Measurements from ENCODE around the gene PIGL.

PIGL gene

DNA sequence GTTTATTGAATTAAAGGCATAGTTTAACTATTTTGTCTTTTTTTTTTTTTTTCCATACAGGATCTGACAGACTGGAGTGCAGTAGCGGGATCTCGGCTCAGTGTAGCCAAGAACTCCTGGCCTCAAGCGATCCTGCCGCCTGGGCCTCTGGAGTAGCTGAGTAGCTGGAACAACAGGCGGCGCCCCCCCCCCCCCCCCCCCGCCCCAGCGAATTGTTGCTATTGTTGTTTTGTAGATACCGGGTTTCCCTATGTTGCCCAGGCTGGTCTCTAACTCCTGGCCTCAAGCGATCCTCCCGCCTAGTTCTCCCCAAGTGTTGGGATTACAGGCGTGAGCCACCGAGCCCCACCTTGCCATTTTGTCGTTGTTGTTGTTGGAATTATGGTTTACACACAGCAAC lies 137.6 kb downstream of the PIGL start:
- DNase-seq = no peak

DNA sequence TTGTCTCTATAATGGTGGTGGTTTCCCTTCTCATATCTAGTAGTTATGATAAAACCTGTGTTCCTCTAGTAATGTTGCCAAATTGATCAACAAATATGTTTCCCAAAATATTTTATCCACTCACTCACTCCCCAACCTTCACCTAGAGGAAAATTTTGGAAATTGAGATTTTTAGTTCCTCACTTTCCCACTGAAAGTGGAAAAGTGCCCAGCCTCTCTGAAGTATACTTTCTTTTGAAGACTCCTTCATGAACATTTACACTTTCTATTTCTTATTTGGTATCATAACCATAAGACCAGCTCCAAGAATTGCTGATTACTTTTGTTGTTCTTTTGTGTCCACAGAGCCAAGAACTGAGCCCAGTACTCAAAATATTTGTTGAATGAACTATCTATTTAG lies 141.4 kb downstream of the PIGL start:
- DNase-seq = no peak

DNA sequence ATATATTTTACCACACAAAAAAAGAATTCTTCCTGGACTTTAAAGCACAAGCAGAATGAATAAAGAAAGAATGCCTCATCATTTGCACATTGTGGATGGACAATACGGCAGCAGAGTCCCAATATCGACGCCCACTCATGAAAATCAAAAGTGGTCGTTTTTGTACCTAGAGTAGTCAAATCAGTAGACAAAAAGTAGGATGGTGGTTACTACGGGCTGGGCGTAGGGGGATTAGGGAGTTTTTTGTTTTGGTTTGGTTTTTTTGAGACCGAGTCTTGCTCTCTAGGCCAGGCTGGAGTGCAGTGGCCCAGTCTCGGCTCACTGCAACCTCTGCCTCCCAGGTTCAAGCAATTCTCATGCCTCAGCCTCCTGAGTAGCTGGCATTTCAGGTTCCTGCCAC lies 144.9 kb downstream of the PIGL start:
- no peak for DNase-seq

DNA sequence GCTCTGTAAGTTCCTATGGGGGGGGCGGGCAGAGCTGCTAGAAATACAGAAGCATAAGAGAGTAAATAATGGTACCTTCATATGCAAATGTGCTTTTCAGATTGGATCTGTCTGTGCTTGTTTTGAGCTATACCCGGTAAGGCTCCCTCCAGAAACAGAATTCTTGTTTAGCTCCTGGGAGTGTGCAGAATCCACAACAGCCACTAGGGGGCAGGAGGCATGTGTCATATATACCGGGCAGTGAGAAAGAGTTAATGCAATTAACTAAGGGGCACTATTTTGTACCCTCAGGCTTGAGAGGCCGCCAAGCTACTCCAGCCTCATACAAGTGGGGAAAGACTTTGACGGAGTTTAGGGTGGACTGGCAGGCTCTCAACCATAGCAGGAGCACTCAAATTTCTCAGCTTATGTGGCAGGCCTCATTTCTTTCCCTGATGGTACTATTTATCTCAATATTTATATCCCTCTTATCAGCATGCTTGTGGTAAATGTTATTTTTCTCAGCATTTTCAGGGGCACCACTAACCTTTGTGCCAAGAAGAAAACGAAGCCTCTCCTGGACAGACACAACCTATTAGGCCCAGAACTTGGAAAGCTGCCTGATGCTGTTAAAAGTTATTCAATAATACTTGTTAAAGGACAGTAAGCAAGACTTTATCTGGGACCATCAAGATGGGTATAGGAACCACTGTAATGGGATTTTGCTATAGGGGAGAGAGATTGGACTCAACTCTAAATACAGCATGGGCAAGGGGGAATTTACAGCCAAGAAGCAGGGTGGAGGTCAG lies 146.9 kb downstream of the PIGL start:
- peak; percentile 88 for DNase-seq

DNA sequence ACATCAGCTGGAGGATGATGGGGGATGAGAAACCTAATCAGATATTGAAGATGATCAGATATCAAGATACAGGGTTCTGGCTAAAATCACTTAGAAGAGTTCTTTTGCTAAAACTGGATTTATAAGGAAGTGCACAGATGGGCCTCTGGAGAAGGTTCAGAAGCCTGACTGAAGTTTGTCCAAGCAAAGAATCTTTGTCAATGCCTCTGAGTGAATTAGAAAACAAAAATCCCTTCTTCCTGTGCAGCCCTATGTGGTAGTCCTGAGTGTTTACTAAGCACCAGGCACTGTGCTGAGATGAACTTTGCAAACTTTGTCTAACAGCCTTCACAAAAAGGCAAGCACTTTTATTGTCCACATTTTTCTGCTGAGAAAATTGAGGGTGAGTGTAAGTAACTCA lies 147.6 kb downstream of the PIGL start:
- DNase-seq = no peak

DNA sequence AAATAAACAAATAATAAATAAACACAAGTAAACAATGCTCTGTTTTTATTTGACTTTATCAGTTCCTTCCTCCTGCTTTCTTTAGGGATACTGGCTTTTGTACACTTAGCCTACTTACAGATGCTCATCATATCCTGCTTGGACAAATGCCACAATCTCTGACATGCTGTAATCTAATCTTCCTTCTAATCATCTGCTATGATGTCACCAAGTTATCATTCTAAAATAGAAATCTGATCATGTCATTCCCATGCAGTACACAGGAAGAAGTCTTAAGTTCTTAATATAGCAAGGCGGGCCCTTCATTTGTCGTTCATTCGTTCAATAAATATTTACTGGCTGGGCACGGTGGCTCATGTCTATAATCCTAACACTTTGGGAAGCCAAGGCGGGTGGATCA lies 154.7 kb downstream of the PIGL start:
- DNase-seq = no peak

DNA sequence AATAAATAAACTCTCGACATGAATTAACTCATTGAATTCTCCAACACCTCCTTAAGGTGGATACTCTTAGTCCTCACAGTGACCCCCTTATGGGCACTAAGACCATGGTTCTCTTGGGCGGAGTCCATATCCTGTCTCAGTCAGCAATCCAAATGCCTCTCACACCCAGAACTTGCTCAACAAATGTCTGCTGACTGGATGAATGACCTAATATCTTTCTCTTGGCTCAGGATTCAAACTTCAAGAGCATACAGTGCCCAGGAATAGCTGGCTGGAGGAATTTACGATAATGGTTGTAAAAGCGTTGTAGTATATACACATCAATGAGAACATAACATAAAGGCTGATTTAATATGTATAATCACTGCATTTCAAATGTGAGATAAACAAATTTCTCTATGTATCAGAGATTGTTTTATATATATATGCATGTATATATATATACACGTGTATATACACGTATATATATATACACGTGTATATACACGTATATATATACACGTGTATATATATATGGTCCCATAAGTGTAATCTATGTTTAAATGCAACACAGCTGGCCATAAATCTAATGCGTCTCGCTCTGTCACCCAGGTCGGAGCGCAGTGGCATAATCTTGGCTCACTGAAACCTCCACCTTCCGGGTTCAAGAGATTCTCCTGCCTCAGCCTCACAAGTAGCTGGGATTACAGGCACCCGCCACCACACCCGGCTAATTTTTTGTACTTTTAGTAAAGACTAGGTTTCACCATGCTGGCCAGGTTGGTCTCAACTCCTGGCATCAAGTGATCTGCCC lies 157.3 kb downstream of the PIGL start:
- DNase-seq = no peak

All from NCI-H1694 (cell line).